ENCODE results near the gene AATF.

DNA sequence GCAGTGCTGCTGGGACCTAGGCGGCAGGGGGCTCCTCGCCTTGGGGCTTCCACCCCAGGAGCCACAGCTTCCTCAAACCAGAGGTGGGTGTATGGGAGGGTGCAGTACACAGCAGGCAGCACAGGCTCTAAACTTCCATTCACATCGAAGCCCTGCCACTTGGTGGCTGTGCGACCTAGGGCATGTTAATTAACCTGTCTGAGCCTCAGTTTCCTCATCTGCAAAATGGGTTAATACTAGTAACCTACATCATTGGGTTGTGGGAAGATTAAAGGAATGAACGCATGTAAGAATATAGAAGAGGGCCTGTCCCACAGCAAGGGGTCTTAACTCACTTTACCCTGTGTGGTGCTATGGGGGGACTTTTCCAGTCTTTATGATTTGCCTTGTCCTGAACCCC is 38.2 kb upstream of the AATF start:
- TF ChIP-seq, protein P1, sequence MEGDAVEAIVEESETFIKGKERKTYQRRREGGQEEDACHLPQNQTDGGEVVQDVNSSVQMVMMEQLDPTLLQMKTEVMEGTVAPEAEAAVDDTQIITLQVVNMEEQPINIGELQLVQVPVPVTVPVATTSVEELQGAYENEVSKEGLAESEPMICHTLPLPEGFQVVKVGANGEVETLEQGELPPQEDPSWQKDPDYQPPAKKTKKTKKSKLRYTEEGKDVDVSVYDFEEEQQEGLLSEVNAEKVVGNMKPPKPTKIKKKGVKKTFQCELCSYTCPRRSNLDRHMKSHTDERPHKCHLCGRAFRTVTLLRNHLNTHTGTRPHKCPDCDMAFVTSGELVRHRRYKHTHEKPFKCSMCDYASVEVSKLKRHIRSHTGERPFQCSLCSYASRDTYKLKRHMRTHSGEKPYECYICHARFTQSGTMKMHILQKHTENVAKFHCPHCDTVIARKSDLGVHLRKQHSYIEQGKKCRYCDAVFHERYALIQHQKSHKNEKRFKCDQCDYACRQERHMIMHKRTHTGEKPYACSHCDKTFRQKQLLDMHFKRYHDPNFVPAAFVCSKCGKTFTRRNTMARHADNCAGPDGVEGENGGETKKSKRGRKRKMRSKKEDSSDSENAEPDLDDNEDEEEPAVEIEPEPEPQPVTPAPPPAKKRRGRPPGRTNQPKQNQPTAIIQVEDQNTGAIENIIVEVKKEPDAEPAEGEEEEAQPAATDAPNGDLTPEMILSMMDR (IDR thresholded peaks at IDR 0.05): no peak
- TF ChIP-seq POLR2AphosphoS5 (IDR thresholded peaks at IDR 0.05): no peak

Measured in prostate gland (tissue), 2 donors.